K562 (cell line): ENCODE results near the gene PEPD. TPM values are rescaled to one million over a fixed set of nuclear protein-coding genes. Genes with fewer than 3 reads are reported as not detected.

Experiments used
- ATAC-seq: fragments of 200-7000 bp; cut with Tn5 transposase; 3 replicates; pipeline ENCODE4 v1.9.1; 2020; ENCODE audit warnings: moderate library complexity
- BruUV-seq: library from RNA; stranded (reverse); fragments of 400-500 nt; replicated peaks from 2 replicates; lab custom pipeline; 2021; lab: Mats Ljungman, UMichigan
- CTCF ChIA-PET: fragments of 300-600 bp; formaldehyde crosslinking; extraction: SDS; loops from one replicate; lab custom pipeline; 2021; ENCODE audit warnings: low intra/inter-chr PET ratio; lab: Yijun Ruan, JAX
- POLR2A ChIA-PET: fragments of 300-600, 350-650 bp; sonication (Branson Sonifier 250); formaldehyde crosslinking; extraction: SDS; loops from one replicate; lab custom pipeline; 2021; ENCODE audit warnings: antibody characterized with exemption, inconsistent platforms; lab: Yijun Ruan, JAX
- DNase-seq, 4 experiments: peaks; one replicate each; pipeline versions ENCODE4 v3.0.0 to v3.0.0-alpha.2; 2011 to 2018; ENCODE audit warnings: low spot score in 3 of 4, mixed read lengths in 3 of 4; ENCODE audit errors: extremely low read depth in 1 of 4
- FAIRE-seq: peaks from 2 replicates; lab custom pipeline; 2011; peaks lifted over from hg19 to GRCh38; lab: Jason Lieb, UNC
- H2AFZ ChIP-seq: 2 replicates; pipeline ENCODE4 v1.6.0; 2011; ENCODE audit warnings: low read depth, low read length, control low read depth, inconsistent platforms
- H3K27ac ChIP-seq: fragments of 200-600 bp; 3 replicates; pipeline ENCODE4 v1.8.0; 2011; ENCODE audit warnings: low read depth, mild to moderate bottlenecking, control low read depth, inconsistent platforms, low read length, moderate library complexity, mixed read lengths; ENCODE audit errors: extremely low read depth
- H3K27me3 ChIP-seq, 2 experiments: fragments of 300-600 bp in 1 of 2; 2 replicates in 1 of 2; 3 replicates in 1 of 2; pipeline versions ENCODE4 v1.6.0 to v1.8.0; 2011; ENCODE audit warnings: inconsistent platforms in 2 of 2, low read length in 2 of 2, mild to moderate bottlenecking in 1 of 2, mixed read lengths in 1 of 2, moderate library complexity in 1 of 2; ENCODE audit not compliant: control insufficient read depth in 2 of 2, insufficient read depth in 2 of 2
- H3K36me3 ChIP-seq: fragments of 300-600 bp; 3 replicates; pipeline ENCODE4 v1.8.0; 2011; ENCODE audit warnings: mild to moderate bottlenecking, low read length, inconsistent platforms; ENCODE audit not compliant: control insufficient read depth, insufficient read depth
- H3K4me1 ChIP-seq, 2 experiments: fragments of 200-600 bp in 1 of 2; replicated peaks in 1 of 2; 2 replicates in 1 of 2; 3 replicates in 1 of 2; pipeline versions ENCODE4 v1.5.1 to v1.8.0; 2011; ENCODE audit warnings: inconsistent platforms in 2 of 2, low read length in 2 of 2, mild to moderate bottlenecking in 1 of 2, mixed read lengths in 1 of 2, moderate library complexity in 1 of 2; ENCODE audit not compliant: control insufficient read depth in 2 of 2, insufficient read depth in 2 of 2
- H3K4me2 ChIP-seq: 2 replicates; pipeline ENCODE4 v1.6.1; 2011; ENCODE audit warnings: low read length, control low read depth, inconsistent platforms, mixed read lengths; ENCODE audit not compliant: insufficient read depth
- H3K4me3 ChIP-seq: fragments of 200-600 bp; sonication (generic), shearing (Covaris generic); 2 replicates; pipeline ENCODE4 v1.5.1; 2016; ENCODE audit warnings: control low read depth, inconsistent platforms
- H3K79me2 ChIP-seq: fragments of 200-600 bp; 3 replicates; pipeline ENCODE4 v1.8.0; 2011; ENCODE audit warnings: low read length, inconsistent platforms; ENCODE audit not compliant: control insufficient read depth, insufficient read depth
- H3K9ac ChIP-seq, 2 experiments: 2 replicates each; pipeline versions ENCODE4 v1.6.0 to v1.6.1; 2011; ENCODE audit warnings: low read depth in 2 of 2, low read length in 2 of 2, control low read depth in 1 of 2, inconsistent platforms in 1 of 2, mild to moderate bottlenecking in 1 of 2, mixed read lengths in 1 of 2; ENCODE audit not compliant: insufficient read depth in 1 of 2
- H3K9me1 ChIP-seq: one replicate; pipeline ENCODE4 v1.6.0; 2011; ENCODE audit warnings: inconsistent platforms, mild to moderate bottlenecking, low read length, moderate library complexity; ENCODE audit not compliant: control insufficient read depth, insufficient read depth
- H3K9me3 ChIP-seq: replicated peaks from 2 replicates; pipeline ENCODE4 v1.5.1; 2011; ENCODE audit warnings: low read depth, low read length, inconsistent platforms; ENCODE audit not compliant: control insufficient read depth, insufficient read depth
- H4K20me1 ChIP-seq: replicated peaks from 2 replicates; pipeline ENCODE4 v1.6.1; 2011; ENCODE audit warnings: low read length, inconsistent platforms, mixed read lengths; ENCODE audit not compliant: control insufficient read depth, insufficient read depth
- DLX4 ChIP-seq: fragments of 250-450 bp; sonication (Bioruptor Pico); IDR thresholded peaks from 2 replicates; pipeline ENCODE4 v1.6.1; 2021; ENCODE audit warnings: mild to moderate bottlenecking
- E2F4 ChIP-seq: sonication (generic); formaldehyde crosslinking; IDR thresholded peaks from 2 replicates; pipeline ENCODE4 v1.8.0; 2022; ENCODE audit warnings: mild to moderate bottlenecking, low read depth, missing genetic modification reagents
- KAT7 ChIP-seq: sonication (generic); formaldehyde crosslinking; IDR thresholded peaks from 2 replicates; pipeline ENCODE4 v1.8.0; 2022; ENCODE audit warnings: missing genetic modification reagents, mild to moderate bottlenecking, borderline replicate concordance
- NR2C1 ChIP-seq, 2 experiments: fragments of 450-650 bp; IDR thresholded peaks; 2 replicates each; pipeline ENCODE4 v1.6.1; 2017; ENCODE audit warnings: mild to moderate bottlenecking in 2 of 2, antibody characterized with exemption in 1 of 2, inconsistent platforms in 1 of 2, missing compliant biosample characterization in 1 of 2, missing genetic modification characterization in 1 of 2
- RFX5 ChIP-seq: IDR thresholded peaks from 2 replicates; pipeline ENCODE4 v1.6.1; 2011; ENCODE audit warnings: low read depth, mild to moderate bottlenecking, improper control_type of control experiment, low read length
- ZNF134 ChIP-seq: fragments of 250-450 bp; sonication (Bioruptor Pico); conservative IDR thresholded peaks from 2 replicates; pipeline ENCODE4 v1.4.0; 2020
- ZNF318 ChIP-seq, 2 experiments: fragments of 450-650 bp; IDR thresholded peaks; 2 replicates each; pipeline ENCODE4 v1.6.1; 2016; ENCODE audit warnings: mild to moderate bottlenecking in 2 of 2, borderline replicate concordance in 1 of 2, low read depth in 1 of 2, moderate library complexity in 1 of 2
- ZNF707 ChIP-seq: fragments of 250-450 bp; sonication (Bioruptor Pico); conservative IDR thresholded peaks from 2 replicates; pipeline ENCODE4 v1.8.0; 2022; ENCODE audit warnings: inconsistent platforms, mild to moderate bottlenecking, moderate library complexity
- WGBS: fragments of 100-300 bp; shearing (Covaris generic); methylation state at CpG from one replicate; pipeline ENCODE4 v1.1.6; 2016; ENCODE audit warnings: low coverage, mixed read lengths; ENCODE audit not compliant: insufficient coverage; ENCODE audit errors: missing lambda C conversion rate; 5-methylcytosine and 5-hydroxymethylcytosine counted together
- in situ Hi-C: fragments of 300-500 bp; cut with MboI; formaldehyde crosslinking; loops from 4 replicates; pipeline ENCODE4 v1.15.0; 2018; ENCODE audit warnings: inconsistent platforms, mixed read lengths
- intact Hi-C: fragments of 100-400 bp; cut with micrococcal nuclease; formaldehyde crosslinking; loops from 2 replicates; pipeline ENCODE4 v1.14.2; 2022
- polyA plus RNA-seq, 8 experiments: library from polyadenylated mRNA; depleted of rRNA in 4 of 8; stranded (reverse) in 5 of 8; unstranded in 3 of 8; fragments of >200 nt; fragmentation: Nextera tagmentation in 2 of 8; fragmentation: Illumina TruSeq in 1 of 8; extraction: Ambion mirVana in 2 of 8; extraction: Trizol in 1 of 8; gene quantifications; 2 replicates each; pipeline versions ENCODE4 v1.2.1 to v1.2.3, GENCODE V29; 2011 to 2014; ENCODE audit warnings: inconsistent platforms in 1 of 8, missing spikeins in 1 of 8
- total RNA-seq, 7 experiments: library from RNA; depleted of rRNA in 6 of 7; stranded (reverse); fragments of >200 nt in 6 of 7; fragmentation: Illumina TruSeq in 2 of 7; extraction: Trizol in 2 of 7; gene quantifications; 2 replicates each; pipeline versions ENCODE4 v1.2.1 to v1.2.3, GENCODE V29; 2011 to 2021; ENCODE audit warnings: low replicate concordance in 1 of 7

Gene PEPD
- total and polyA plus RNA-seq, 9 of the 15 experiments (the other 6 are each of a cell fraction or from before 2014, with no cell fraction given), result 1.3 to 19.2 (median 16.0) TPM

- WGBS, result 21% methylated on average over 17 of the region's 25 CpGs
- POLR2A ChIA-PET, result interaction anchor here (0.7 kb wide), 1 partner anchor 322 kb away, joined by 3 read pairs; no protein-coding TSS in a partner anchor
- H3K4me3 ChIP-seq, result no peak overlapping the region
- H4K20me1 ChIP-seq, result peaks cover 22% of the 10 kb centered on the region
- H3K9me3 ChIP-seq, result no peaks in the 10 kb centered on the region
- H3K9ac ChIP-seq, result no peak overlapping the region
- H3K4me1 ChIP-seq, result peaks cover 0 to 14% of the 10 kb centered on the region in 2 experiments; a peak in 2 of 5 replicates
- no peak for FAIRE-seq
- CTCF ChIA-PET, result no interaction called here
- H2AFZ ChIP-seq, result no peak overlapping the region
- BruUV-seq, result no TSS peak
- no peak for ATAC-seq
- H3K79me2 ChIP-seq, result no peaks in the 10 kb centered on the region
- H3K9me1 ChIP-seq, result no peaks in the 10 kb centered on the region
- H3K27ac ChIP-seq, result no peak overlapping the region
- in situ Hi-C loops (no loop called here), intact Hi-C loops (no loop called here)
- DNase-seq, result no peak
- no peak overlapping the region for H3K4me2 ChIP-seq
- peaks cover 0 to 25% of the 10 kb centered on the region in 2 experiments; a peak in 2 of 5 replicates for H3K27me3 ChIP-seq
- H3K36me3 ChIP-seq, result no peaks in the 10 kb centered on the region
- TF ChIP-seq RFX5 (no peak), ZNF134 (CRISPR knock-in tag) (no peak), DLX4 (no peak), ZNF318 (IDR thresholded peaks at IDR 0.05; ENCODE audit: borderline replicate concordance in 1 of 2, low read depth in 1 of 2) (no peak), KAT7 (CRISPR knock-in tag) (no peak), E2F4 (CRISPR knock-in tag) (no peak), ZNF707 (CRISPR knock-in tag) (no peak), NR2C1 (IDR thresholded peaks at IDR 0.05) (no peak), NR2C1 (tag; IDR thresholded peaks at IDR 0.05) (no peak)
Measured at GRCh38 chr19:33413868-33414666, 107.5 kb downstream of the PEPD start.
